IPS-18c (cell line): ENCODE data around the gene RACGAP1.
"Not testable (repeated sequence)": the region's sequence is repeated elsewhere in the genome, so short reads cannot be mapped to it uniquely, and the experiment has no call there.

Source experiments
- H3K4me3 ChIP-seq: 2 replicates; pipeline ENCODE4 v1.7.0; 2013; ENCODE audit warnings: low read depth, mild to moderate bottlenecking, low read length, moderate library complexity; ENCODE audit not compliant: insufficient read depth
- H3K9me3 ChIP-seq: one replicate; pipeline ENCODE4 v1.6.1; 2013; ENCODE audit warnings: mild to moderate bottlenecking, low read length, moderate library complexity; ENCODE audit not compliant: control insufficient read depth, insufficient read depth

RACGAP1 gene

GRCh38 chr12:50041962-50042361 is 16.7 kb upstream of the RACGAP1 start:
- Histone ChIP-seq H3K4me3 (no peak overlapping the region), H3K9me3 (no peaks in the 10 kb centered on the region)

GRCh38 chr12:50041062-50041860 is 16.0 kb upstream of the RACGAP1 start:
- Histone ChIP-seq H3K9me3 (no peaks in the 10 kb centered on the region), H3K4me3 (no peak overlapping the region)

GRCh38 chr12:50040657-50041056 is 15.4 kb upstream of the RACGAP1 start:
- no peaks in the 10 kb centered on the region for H3K9me3 ChIP-seq

GRCh38 chr12:50039151-50039835 is 14.0 kb upstream of the RACGAP1 start:
- Histone ChIP-seq H3K4me3 (no peak overlapping the region), H3K9me3 (no peaks in the 10 kb centered on the region)

More at GRCh38 chr12:50040657-50041056, 15.4 kb upstream of the RACGAP1 start:
- H3K4me3 ChIP-seq, result no peak overlapping the region

GRCh38 chr12:50038336-50038735 is 13.0 kb upstream of the RACGAP1 start:
- Histone ChIP-seq H3K9me3 (no peaks in the 10 kb centered on the region), H3K4me3 (no peak overlapping the region)

GRCh38 chr12:50032854-50033581 is 7.7 kb upstream of the RACGAP1 start:
- Histone ChIP-seq H3K4me3 (peak overlapping the region; percentile 62), H3K9me3 (no peaks in the 10 kb centered on the region)

GRCh38 chr12:50032515-50032853 is 7.2 kb upstream of the RACGAP1 start:
- peak overlapping the region; percentile 62 for H3K4me3 ChIP-seq
- no peaks in the 10 kb centered on the region for H3K9me3 ChIP-seq

- not testable (repeated sequence) for H3K4me3 ChIP-seq, H3K9me3 ChIP-seq
Observed at GRCh38 chr12:50030449-50030848, 5.2 kb upstream of the RACGAP1 start.

GRCh38 chr12:50026691-50027090 is 1.4 kb upstream of the RACGAP1 start:
- Histone ChIP-seq H3K4me3 (no peak overlapping the region), H3K9me3 (no peaks in the 10 kb centered on the region)

- Histone ChIP-seq H3K9me3 (no peaks in the 10 kb centered on the region), H3K4me3 (peak overlapping the region; percentile 88)
Observed at GRCh38 chr12:50024805-50025186, 498 bp downstream of the RACGAP1 start.

- H3K9me3 ChIP-seq, result no peaks in the 10 kb centered on the region
- H3K4me3 ChIP-seq, result peak overlapping the region; percentile 88
Observed at GRCh38 chr12:50024227-50024626, 1.1 kb downstream of the RACGAP1 start.

- no peak overlapping the region for H3K4me3 ChIP-seq
- no peaks in the 10 kb centered on the region for H3K9me3 ChIP-seq
Observed at GRCh38 chr12:50022903-50023302, 2.4 kb downstream of the RACGAP1 start.

GRCh38 chr12:50021031-50021430 is 4.3 kb downstream of the RACGAP1 start:
- H3K4me3 ChIP-seq, result no peak overlapping the region
- H3K9me3 ChIP-seq, result no peaks in the 10 kb centered on the region

- Histone ChIP-seq H3K9me3 (no peaks in the 10 kb centered on the region), H3K4me3 (no peak overlapping the region)
Observed at GRCh38 chr12:50019524-50019923, 5.8 kb downstream of the RACGAP1 start.

- Histone ChIP-seq H3K9me3 (no peaks in the 10 kb centered on the region), H3K4me3 (no peak overlapping the region)
Observed at GRCh38 chr12:50018968-50019367, 6.3 kb downstream of the RACGAP1 start.

GRCh38 chr12:50018154-50018553 is 7.1 kb downstream of the RACGAP1 start:
- Histone ChIP-seq H3K4me3 (no peak overlapping the region), H3K9me3 (no peaks in the 10 kb centered on the region)

GRCh38 chr12:50017641-50018040 is 7.7 kb downstream of the RACGAP1 start:
- Histone ChIP-seq H3K9me3 (no peaks in the 10 kb centered on the region), H3K4me3 (no peak overlapping the region)
